Stomach (tissue), 4 donors: ENCODE results near the gene ANKRD44.

Experiments
- EP300 ChIP-seq: sonication (generic); formaldehyde crosslinking; IDR thresholded peaks from one replicate; pipeline ENCODE4 v1.6.1; 2017; ENCODE audit warnings: antibody characterized with exemption
- POLR2A ChIP-seq, 4 donors: fragments of 450-650 bp; IDR thresholded peaks; one replicate each; pipeline ENCODE4 v1.6.1; 2016; ENCODE audit warnings: antibody characterized with exemption in 4 of 4, control low read depth in 2 of 4, mild to moderate bottlenecking in 1 of 4, moderate library complexity in 1 of 4
- POLR2AphosphoS5 ChIP-seq, 3 donors: sonication (generic); formaldehyde crosslinking; IDR thresholded peaks; one replicate each; pipeline ENCODE4 v1.6.1; 2016; ENCODE audit warnings: antibody characterized with exemption in 3 of 3

DNA sequence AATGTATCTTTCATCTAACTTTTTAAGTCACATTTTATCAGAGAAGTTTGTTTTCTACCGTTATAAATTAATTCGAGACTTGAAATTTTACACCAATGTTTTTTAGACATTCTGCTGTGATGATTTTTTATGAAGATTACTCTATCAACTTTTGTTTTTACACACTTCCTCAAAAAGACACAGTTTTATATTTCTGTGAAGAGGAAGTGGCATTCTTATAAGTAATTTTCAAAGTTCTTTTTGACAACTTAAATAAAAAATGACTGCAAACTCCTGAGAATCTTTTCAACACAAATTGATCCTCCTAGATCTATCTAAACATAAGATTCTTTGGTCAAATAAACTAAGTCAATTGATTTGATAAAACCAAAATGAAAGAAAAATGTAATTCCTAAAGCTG is 13.7 kb downstream of the ANKRD44 start:
- TF ChIP-seq EP300 (no peak), POLR2A (IDR thresholded peaks at IDR 0.05) (no peak), POLR2AphosphoS5 (IDR thresholded peaks at IDR 0.05) (no peak)
